Measurements from ENCODE around the gene UNC5A.

Gene UNC5A

GRCh38 chr5:176881816-176882566 lies 71.6 kb downstream of the UNC5A start:
- DNase-seq: no peak

GRCh38 chr5:176882567-176882903 lies 72.2 kb downstream of the UNC5A start:
- no peak for DNase-seq

- no peak for DNase-seq
Observed at GRCh38 chr5:176883700-176884570, 73.6 kb downstream of the UNC5A start.

GRCh38 chr5:176884571-176884890 lies 74.2 kb downstream of the UNC5A start:
- DNase-seq: no peak

GRCh38 chr5:176886336-176887251 lies 76.2 kb downstream of the UNC5A start:
- DNase-seq: no peak

GRCh38 chr5:176887252-176887849 lies 77.0 kb downstream of the UNC5A start:
- no peak for DNase-seq

- DNase-seq: no peak
Observed at GRCh38 chr5:176888016-176888864, 77.9 kb downstream of the UNC5A start.

GRCh38 chr5:176888865-176889165 lies 78.5 kb downstream of the UNC5A start:
- no peak for DNase-seq

GRCh38 chr5:176889321-176890280 lies 79.2 kb downstream of the UNC5A start:
- no peak for DNase-seq

- DNase-seq: no peak
Observed at GRCh38 chr5:176890455-176891330, 80.3 kb downstream of the UNC5A start.

GRCh38 chr5:176891331-176891958 lies 81.1 kb downstream of the UNC5A start:
- no peak for DNase-seq

- no peak for DNase-seq
Observed at GRCh38 chr5:176892663-176893062, 82.3 kb downstream of the UNC5A start.

- DNase-seq: no peak
Observed at GRCh38 chr5:176894298-176894697, 83.9 kb downstream of the UNC5A start.

- DNase-seq: no peak
Observed at GRCh38 chr5:176895831-176896230, 85.5 kb downstream of the UNC5A start.

- no peak for DNase-seq
Observed at GRCh38 chr5:176897263-176897662, 86.9 kb downstream of the UNC5A start.

GRCh38 chr5:176899296-176899891 lies 89.0 kb downstream of the UNC5A start, which contains the start of gene HK3:
TSS of gene HK3 (minus strand) at chr5:176899346. CDS start at chr5:176896159, 3,187 bp downstream.
- no peak for DNase-seq

- no peak for DNase-seq
Observed at GRCh38 chr5:176899946-176900779, 89.8 kb downstream of the UNC5A start.

GRCh38 chr5:176900780-176901204 lies 90.4 kb downstream of the UNC5A start:
- DNase-seq: no peak
